Posterior cingulate gyrus (tissue), 11 donors: Measurements from ENCODE around the gene RTEL1.
"Not testable (repeated sequence)": the region's sequence is repeated elsewhere in the genome, so short reads cannot be mapped to it uniquely, and the experiment has no call there.

ENCODE experiments used
- DNase-seq, 10 donors: peaks; one replicate each; pipeline versions ENCODE4 v3.0.0 to v3.0.0-alpha.2; 2020 to 2021; ENCODE audit warnings: mixed read lengths in 3 of 10
- intact Hi-C: fragments of 100-400 bp; cut with DNase I; formaldehyde crosslinking; loops from one replicate; pipeline ENCODE4 v1.15.1; 2023

Gene RTEL1

GRCh38 chr20:63706027-63706695 is 48.0 kb downstream of the RTEL1 start:
- intact Hi-C loops, result loop anchor here (2.0 to 10.0 kb wide), 2 partner anchors 159 to 251 kb away; partner anchors contain the start of genes ABHD16B, TPD52L2 and UCKL1
- DNase-seq, result peak in 3 of 10 donors; percentile 32 to 62 (median 52)

- intact Hi-C loops, result loop anchor here (1.0 to 10.0 kb wide), 3 partner anchors 49 to 250 kb away; partner anchors contain the start of genes ABHD16B, RTEL1, TPD52L2 and UCKL1
- DNase-seq, result peak in 3 of 10 donors; percentile 85 to 89 (median 88)
Observed at GRCh38 chr20:63706852-63707557, 48.9 kb downstream of the RTEL1 start.

GRCh38 chr20:63707558-63708300 is 49.6 kb downstream of the RTEL1 start, which contains the start of the genes ARFRP1 and ZGPAT:
ARFRP1 (minus strand) TSS chr20:63707976; CDS start chr20:63707091, 885 bp downstream.
ZGPAT (plus strand) TSS chr20:63708039; CDS start chr20:63708581, 542 bp downstream.
- intact Hi-C loops, result loop anchor here (1.0 to 10.0 kb wide), 3 partner anchors 49 to 249 kb away; partner anchors contain the start of genes ABHD16B, RTEL1, TPD52L2 and UCKL1
- peak; percentile 89 to 99 (median 94) for DNase-seq

- intact Hi-C loops, result loop anchor here (10.0 kb wide), 1 partner anchor 156 kb away; the partner anchor contains the start of genes ABHD16B and TPD52L2
- DNase-seq, result peak in 3 of 10 donors; percentile 64 to 84 (median 82)
Observed at GRCh38 chr20:63708301-63709148, 50.4 kb downstream of the RTEL1 start.

- intact Hi-C loops, result loop anchor here (10.0 kb wide), 1 partner anchor 156 kb away; the partner anchor contains the start of genes ABHD16B and TPD52L2
- peak in 3 of 10 donors; percentile 10 to 54 (median 48) for DNase-seq
Observed at GRCh38 chr20:63709149-63709527, 51.0 kb downstream of the RTEL1 start.

GRCh38 chr20:63711085-63711645 is 53.1 kb downstream of the RTEL1 start:
- intact Hi-C loops, result no loop called here
- peak in 3 of 10 donors; percentile 10 to 21 (median 15) for DNase-seq

GRCh38 chr20:63712191-63712590 is 54.1 kb downstream of the RTEL1 start:
- no peak for DNase-seq
- intact Hi-C loops, result no loop called here

- intact Hi-C loops, result no loop called here
Observed at GRCh38 chr20:63714858-63715257, 56.7 kb downstream of the RTEL1 start.

GRCh38 chr20:63718996-63719395 is 60.9 kb downstream of the RTEL1 start:
- intact Hi-C loops, result no loop called here
- peak in 1 of 10 donors; percentile 6 for DNase-seq

More at GRCh38 chr20:63714858-63715257, 56.7 kb downstream of the RTEL1 start:
- DNase-seq, result no peak

- intact Hi-C loops, DNase-seq: not testable (repeated sequence)
Observed at GRCh38 chr20:63722967-63723622, 65.0 kb downstream of the RTEL1 start.

- DNase-seq, result peak in 3 of 10 donors; percentile 11 to 53 (median 33)
- intact Hi-C loops, result not testable (repeated sequence)
Observed at GRCh38 chr20:63730189-63730733, 72.1 kb downstream of the RTEL1 start.

- DNase-seq, result peak in 1 of 10 donors; percentile 1
- intact Hi-C loops, result no loop called here
Observed at GRCh38 chr20:63731410-63731809, 73.3 kb downstream of the RTEL1 start.

- peak in 3 of 10 donors; percentile 9 to 26 (median 24) for DNase-seq
- intact Hi-C loops, result no loop called here
Observed at GRCh38 chr20:63732118-63733095, 74.3 kb downstream of the RTEL1 start.

GRCh38 chr20:63733117-63733516 is 75.0 kb downstream of the RTEL1 start:
- intact Hi-C loops, result no loop called here
- DNase-seq, result peak in 3 of 10 donors; percentile 50 to 69 (median 64)

- DNase-seq, result peak in 3 of 10 donors; percentile 47 to 64 (median 60)
- intact Hi-C loops, result no loop called here
Observed at GRCh38 chr20:63733579-63734081, 75.5 kb downstream of the RTEL1 start.

GRCh38 chr20:63734111-63734945 is 76.2 kb downstream of the RTEL1 start:
- intact Hi-C loops, result no loop called here
- DNase-seq, result peak in 3 of 10 donors; percentile 31 to 78 (median 67)
